Tibial artery (tissue), 4 donors: ENCODE measurements around the gene FRMD5.

Experiments used
- DNase-seq, 2 donors: peaks; one replicate each; pipeline ENCODE4 v3.0.0-alpha.2; 2019
- H3K27ac ChIP-seq, 2 donors: fragments of 200-600 bp; sonication (generic) in 1 of 2; 1 replicate in 1 of 2; 2 replicates in 1 of 2; pipeline ENCODE4 v1.5.1; 2018 to 2019; ENCODE audit warnings: mild to moderate bottlenecking in 1 of 2
- H3K27me3 ChIP-seq, 2 donors: fragments of 200-600 bp; sonication (generic) in 1 of 2; one replicate each; pipeline versions ENCODE4 v1.5.1 to v1.6.0; 2016 to 2019
- H3K36me3 ChIP-seq, 3 donors: fragments of 200-600 bp; sonication (generic) in 2 of 3; one replicate each; pipeline ENCODE4 v1.5.1; 2016 to 2019; ENCODE audit warnings: mild to moderate bottlenecking in 2 of 3
- H3K4me1 ChIP-seq, 4 donors: fragments of 200-600 bp; sonication (generic) in 2 of 4; 1 replicate in 3 of 4; 2 replicates in 1 of 4; pipeline ENCODE4 v1.5.1; 2016 to 2019
- H3K4me3 ChIP-seq, 2 donors: fragments of 200-600 bp; sonication (generic) in 1 of 2; 1 replicate in 1 of 2; 2 replicates in 1 of 2; pipeline ENCODE4 v1.5.1; 2018 to 2019; ENCODE audit warnings: mild to moderate bottlenecking in 2 of 2
- H3K9me3 ChIP-seq, 3 donors: fragments of 200-600 bp; sonication (generic) in 1 of 3; one replicate each; pipeline ENCODE4 v1.5.1; 2016 to 2019
- intact Hi-C: fragments of 100-400 bp; cut with DNase I; formaldehyde crosslinking; loops from one replicate; pipeline ENCODE4 v1.15.0; 2023; ENCODE audit warnings: low total_unique reads
- TF ChIP-seq, protein P1 (sequence below), 2 experiments: fragments of 200-600 bp in 1 of 2; fragments of 450-650 bp in 1 of 2; IDR thresholded peaks; one replicate each; pipeline ENCODE4 v1.5.1; 2017 to 2019; ENCODE audit warnings: antibody characterized with exemption in 2 of 2, mild to moderate bottlenecking in 1 of 2, moderate library complexity in 1 of 2

The FRMD5 gene

DNA sequence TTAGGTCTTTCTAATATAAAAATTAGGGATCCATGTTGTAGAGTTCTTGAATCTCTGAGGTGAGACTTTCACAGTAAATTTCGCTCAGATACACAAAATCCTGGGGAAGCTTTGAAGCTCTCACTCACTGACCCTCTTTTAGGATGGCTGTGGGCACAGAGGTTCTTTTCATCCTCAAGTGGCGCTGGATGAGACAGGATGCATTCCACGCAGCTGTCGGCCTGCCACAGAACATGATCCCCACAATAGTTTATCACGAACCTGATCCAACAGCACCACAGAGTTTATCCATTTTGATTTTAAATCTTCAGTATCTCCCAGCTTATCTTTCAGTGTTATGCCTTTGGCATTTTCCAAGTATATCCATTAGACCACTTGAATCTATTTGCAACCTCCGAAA, 276.4 kb downstream of the FRMD5 start:
- no peaks in the 10 kb centered on the region for H3K9me3 ChIP-seq
- TF ChIP-seq, protein P1, sequence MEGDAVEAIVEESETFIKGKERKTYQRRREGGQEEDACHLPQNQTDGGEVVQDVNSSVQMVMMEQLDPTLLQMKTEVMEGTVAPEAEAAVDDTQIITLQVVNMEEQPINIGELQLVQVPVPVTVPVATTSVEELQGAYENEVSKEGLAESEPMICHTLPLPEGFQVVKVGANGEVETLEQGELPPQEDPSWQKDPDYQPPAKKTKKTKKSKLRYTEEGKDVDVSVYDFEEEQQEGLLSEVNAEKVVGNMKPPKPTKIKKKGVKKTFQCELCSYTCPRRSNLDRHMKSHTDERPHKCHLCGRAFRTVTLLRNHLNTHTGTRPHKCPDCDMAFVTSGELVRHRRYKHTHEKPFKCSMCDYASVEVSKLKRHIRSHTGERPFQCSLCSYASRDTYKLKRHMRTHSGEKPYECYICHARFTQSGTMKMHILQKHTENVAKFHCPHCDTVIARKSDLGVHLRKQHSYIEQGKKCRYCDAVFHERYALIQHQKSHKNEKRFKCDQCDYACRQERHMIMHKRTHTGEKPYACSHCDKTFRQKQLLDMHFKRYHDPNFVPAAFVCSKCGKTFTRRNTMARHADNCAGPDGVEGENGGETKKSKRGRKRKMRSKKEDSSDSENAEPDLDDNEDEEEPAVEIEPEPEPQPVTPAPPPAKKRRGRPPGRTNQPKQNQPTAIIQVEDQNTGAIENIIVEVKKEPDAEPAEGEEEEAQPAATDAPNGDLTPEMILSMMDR (IDR thresholded peaks at IDR 0.05): no peak

DNA sequence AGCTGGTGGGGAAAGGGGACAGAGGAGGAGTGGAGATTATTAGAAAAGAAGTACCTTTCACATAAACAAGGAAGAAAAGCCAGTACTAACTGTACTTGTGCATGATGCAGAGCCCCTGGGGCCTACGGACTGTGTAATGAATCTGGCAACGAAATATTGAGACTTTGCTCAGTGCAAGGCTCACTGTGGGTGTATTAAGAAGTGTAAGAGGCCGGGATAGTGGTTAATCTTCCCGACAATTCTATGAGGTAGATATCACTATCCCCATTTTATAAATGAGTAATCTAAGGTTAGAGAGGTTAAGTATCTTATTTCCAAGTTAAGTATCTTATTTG, 278.8 kb downstream of the FRMD5 start:
- intact Hi-C loops: no loop called here
- no peaks in the 10 kb centered on the region for H3K36me3 ChIP-seq
- peaks cover 0 to 43% (median 12%) of the 10 kb centered on the region in 4 donors for H3K4me1 ChIP-seq
- TF ChIP-seq, protein P1 (IDR thresholded peaks at IDR 0.05): no peak
- H3K9me3 ChIP-seq: no peaks in the 10 kb centered on the region
- no peak overlapping the region for H3K27ac ChIP-seq
- DNase-seq: peak in 1 of 2 donors; percentile 33
- H3K27me3 ChIP-seq: no peaks in the 10 kb centered on the region
- no peak overlapping the region for H3K4me3 ChIP-seq

More for the DNA sequence above, 276.4 kb downstream of the FRMD5 start:
- Histone ChIP-seq H3K27ac (no peak overlapping the region), H3K4me1 (peaks cover 0 to 21% (median 3%) of the 10 kb centered on the region in 4 donors), H3K36me3 (no peaks in the 10 kb centered on the region), H3K27me3 (no peaks in the 10 kb centered on the region), H3K4me3 (no peak overlapping the region)
- DNase-seq: no peak
- intact Hi-C loops: no loop called here

DNA sequence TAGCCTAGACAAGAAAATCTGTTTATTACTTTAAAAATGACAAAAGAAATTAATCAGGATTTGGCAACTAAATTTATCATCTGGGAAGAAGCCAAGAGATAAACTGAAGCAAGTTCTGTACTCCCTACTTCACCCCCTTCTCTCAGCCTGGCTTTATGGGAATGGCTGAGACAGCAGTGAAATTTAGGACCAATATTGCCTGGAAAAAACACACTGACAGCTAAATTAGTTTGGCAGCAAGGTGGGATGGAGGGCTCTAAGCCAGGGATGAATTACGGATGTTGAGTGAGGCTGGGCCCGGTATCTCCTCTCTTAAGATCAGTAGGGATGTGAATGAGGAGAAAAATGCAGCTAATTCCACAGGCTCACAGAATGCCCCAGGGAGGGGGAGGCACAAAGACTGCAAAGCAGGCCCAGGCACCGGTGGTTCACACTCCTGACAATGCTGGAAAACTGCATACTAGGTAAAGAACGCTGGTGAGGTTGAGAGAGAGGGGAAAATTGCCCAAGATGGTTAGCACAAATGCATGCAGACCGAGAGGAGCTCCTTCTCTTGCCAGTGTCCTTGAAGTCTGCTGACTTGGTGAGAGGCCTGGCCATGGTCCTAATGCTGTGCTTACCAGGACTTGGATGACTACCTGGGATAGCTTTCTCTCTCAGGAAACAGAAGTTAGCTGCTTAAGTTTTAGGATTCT, 279.3 kb downstream of the FRMD5 start:
- H3K27me3 ChIP-seq: no peaks in the 10 kb centered on the region
- H3K4me3 ChIP-seq: no peak overlapping the region
- H3K36me3 ChIP-seq: no peaks in the 10 kb centered on the region
- no peak overlapping the region for H3K27ac ChIP-seq
- peak in 1 of 2 donors; percentile 32 for DNase-seq
- intact Hi-C loops: no loop called here
- H3K9me3 ChIP-seq: no peaks in the 10 kb centered on the region
- TF ChIP-seq, protein P1 (IDR thresholded peaks at IDR 0.05): no peak
- peaks cover 0 to 48% (median 13%) of the 10 kb centered on the region in 4 donors for H3K4me1 ChIP-seq

DNA sequence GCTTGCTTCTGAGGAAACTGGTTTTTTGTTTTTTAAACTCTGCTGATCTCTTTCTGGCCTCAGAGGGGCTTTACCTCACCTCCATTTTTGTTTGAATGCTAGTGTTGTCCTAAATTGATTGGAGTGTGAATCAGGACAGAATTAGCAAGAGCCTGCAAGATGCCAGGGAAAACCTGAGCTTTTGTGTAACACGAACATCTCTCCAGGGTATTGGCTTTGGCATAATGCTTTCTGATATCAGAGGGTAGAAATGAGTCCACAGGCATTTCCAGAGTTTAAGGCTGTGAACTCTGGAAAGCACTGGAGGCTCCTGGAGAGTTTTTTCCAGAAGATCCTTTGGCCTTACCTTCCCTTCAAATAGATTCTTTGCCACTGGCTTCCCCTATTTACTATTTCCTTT, 281.1 kb downstream of the FRMD5 start:
- peak overlapping the region in 1 of 2 donors; percentile 34 for H3K27ac ChIP-seq
- no peak for DNase-seq
- H3K27me3 ChIP-seq: no peaks in the 10 kb centered on the region
- no peak overlapping the region for H3K4me3 ChIP-seq
- no peaks in the 10 kb centered on the region for H3K9me3 ChIP-seq
- TF ChIP-seq, protein P1 (IDR thresholded peaks at IDR 0.05): no peak
- intact Hi-C loops: no loop called here
- H3K4me1 ChIP-seq: peaks cover 0 to 32% (median 11%) of the 10 kb centered on the region in 4 donors
- no peaks in the 10 kb centered on the region for H3K36me3 ChIP-seq

DNA sequence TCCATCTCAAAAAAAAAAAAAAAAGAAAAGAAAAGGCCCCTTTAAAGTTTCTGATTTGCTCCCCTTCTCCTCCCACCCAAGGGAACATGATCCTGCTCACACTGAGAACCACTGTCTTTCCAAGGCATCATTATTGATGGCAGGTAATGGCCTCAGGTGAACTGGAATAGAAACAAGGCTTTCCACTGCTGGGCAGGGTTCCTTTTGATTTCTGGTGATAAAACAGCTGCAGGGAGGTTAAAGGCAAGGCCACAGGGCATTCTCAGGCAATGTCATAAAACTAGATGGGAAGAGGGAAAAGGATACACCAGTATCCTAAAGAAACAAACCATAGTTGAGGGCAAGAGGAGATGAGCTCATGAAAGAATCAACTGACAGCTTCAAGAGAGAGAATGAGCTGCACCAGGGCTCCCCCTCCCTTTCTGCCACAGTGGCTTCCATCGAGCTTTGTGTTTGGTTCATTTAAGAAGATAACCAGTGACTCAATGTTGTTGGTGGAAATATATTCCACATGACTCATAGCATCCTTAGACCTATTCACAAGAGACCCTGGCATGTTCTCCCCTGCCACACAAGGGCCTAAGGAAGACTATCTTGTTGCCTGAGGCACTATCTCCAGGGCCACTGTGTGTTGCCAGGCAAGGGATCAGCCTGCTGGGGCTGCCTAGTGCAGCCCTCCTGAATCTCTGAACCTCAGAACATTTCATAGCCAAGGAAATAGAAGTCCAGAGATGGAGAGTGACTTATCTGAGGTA, 281.9 kb downstream of the FRMD5 start:
- Histone ChIP-seq H3K9me3 (no peaks in the 10 kb centered on the region), H3K4me1 (peaks cover 0 to 32% (median 11%) of the 10 kb centered on the region in 4 donors), H3K36me3 (no peaks in the 10 kb centered on the region), H3K27ac (peak overlapping the region; percentile 10 to 34), H3K4me3 (no peak overlapping the region), H3K27me3 (no peaks in the 10 kb centered on the region)
- intact Hi-C loops: no loop called here
- TF ChIP-seq, protein P1 (IDR thresholded peaks at IDR 0.05): no peak
- peak; percentile 55 to 71 for DNase-seq
